Gastrocnemius medialis (tissue), 4 donors: ENCODE results near the gene BLOC1S6.

ENCODE experiments used
- POLR2A ChIP-seq, 2 donors: fragments of 450-650 bp; IDR thresholded peaks; one replicate each; pipeline ENCODE4 v1.6.1; 2017; ENCODE audit warnings: antibody characterized with exemption in 2 of 2, mild to moderate bottlenecking in 2 of 2, moderate library complexity in 2 of 2
- TF ChIP-seq, protein P1 (sequence below), 5 experiments: fragments of 450-650 bp in 3 of 5; fragments of 200-600 bp in 2 of 5; sonication (generic) in 2 of 5; IDR thresholded peaks in 4 of 5; conservative IDR thresholded peaks in 1 of 5; 1 replicate in 4 of 5; 2 replicates in 1 of 5; pipeline ENCODE4 v1.5.1; 2016 to 2019; ENCODE audit warnings: antibody characterized with exemption in 5 of 5, mild to moderate bottlenecking in 3 of 5, moderate library complexity in 3 of 5

DNA sequence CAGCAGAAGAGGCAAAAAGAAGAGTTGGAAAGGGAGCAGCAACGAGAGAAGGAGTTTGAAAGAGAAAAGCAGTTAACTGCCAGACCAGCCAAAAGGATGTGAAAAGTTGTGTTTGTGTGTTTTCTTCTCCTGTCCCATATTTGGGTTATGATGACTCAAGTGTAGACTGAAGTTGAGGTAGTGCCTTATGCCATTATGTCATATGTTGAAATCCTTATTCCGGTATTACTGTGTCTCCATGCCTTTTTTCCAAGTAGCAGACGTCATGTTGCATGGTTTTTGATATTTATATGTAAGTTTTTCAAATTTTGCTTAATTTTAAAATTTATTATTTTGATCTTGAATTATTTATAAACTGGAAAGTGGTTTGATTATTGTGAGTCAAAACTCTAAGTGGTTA is 19.2 kb downstream of the BLOC1S6 start:
- no peak for TF ChIP-seq POLR2A (IDR thresholded peaks at IDR 0.05)
- TF ChIP-seq, protein P1, sequence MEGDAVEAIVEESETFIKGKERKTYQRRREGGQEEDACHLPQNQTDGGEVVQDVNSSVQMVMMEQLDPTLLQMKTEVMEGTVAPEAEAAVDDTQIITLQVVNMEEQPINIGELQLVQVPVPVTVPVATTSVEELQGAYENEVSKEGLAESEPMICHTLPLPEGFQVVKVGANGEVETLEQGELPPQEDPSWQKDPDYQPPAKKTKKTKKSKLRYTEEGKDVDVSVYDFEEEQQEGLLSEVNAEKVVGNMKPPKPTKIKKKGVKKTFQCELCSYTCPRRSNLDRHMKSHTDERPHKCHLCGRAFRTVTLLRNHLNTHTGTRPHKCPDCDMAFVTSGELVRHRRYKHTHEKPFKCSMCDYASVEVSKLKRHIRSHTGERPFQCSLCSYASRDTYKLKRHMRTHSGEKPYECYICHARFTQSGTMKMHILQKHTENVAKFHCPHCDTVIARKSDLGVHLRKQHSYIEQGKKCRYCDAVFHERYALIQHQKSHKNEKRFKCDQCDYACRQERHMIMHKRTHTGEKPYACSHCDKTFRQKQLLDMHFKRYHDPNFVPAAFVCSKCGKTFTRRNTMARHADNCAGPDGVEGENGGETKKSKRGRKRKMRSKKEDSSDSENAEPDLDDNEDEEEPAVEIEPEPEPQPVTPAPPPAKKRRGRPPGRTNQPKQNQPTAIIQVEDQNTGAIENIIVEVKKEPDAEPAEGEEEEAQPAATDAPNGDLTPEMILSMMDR (IDR thresholded peaks at IDR 0.05 in 4 of 5, conservative IDR thresholded peaks at IDR 0.05 in 1 of 5), result no peak
